ENCODE measurements around the gene PLCL1. TPM values are rescaled to one million over a fixed set of nuclear protein-coding genes. Genes with fewer than 3 reads are reported as not detected.

Gene PLCL1
- polyA plus RNA-seq, 6 donors from 2014 or later = 0.05 to 0.25 (median 0.11) TPM; not detected in 3

DNA sequence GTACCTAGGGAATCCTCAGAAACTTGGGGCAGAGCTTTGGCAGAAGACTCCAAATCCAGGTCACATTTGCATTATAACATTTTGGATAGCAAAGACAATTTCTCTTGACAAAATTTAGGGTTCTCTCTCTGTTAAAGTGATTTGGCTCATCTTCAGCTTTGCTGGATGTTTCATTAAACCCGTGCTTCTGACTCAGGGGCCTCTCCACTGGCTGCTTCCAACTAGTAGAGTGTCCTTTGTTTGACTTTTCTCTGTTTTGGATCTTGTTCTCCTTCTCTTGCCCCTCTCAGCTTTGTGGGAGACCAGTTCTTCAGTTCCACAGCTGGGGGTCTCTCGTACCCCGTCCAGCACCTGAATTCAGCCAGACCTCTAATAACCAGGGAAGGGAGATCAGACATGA, 145.6 kb downstream of the PLCL1 start:
- peaks cover 0 to 7% (median 0%) of the 10 kb centered on the region in 7 donors for H3K9me3 Mint-ChIP-seq
- H3K36me3 Mint-ChIP-seq = no peaks in the 10 kb centered on the region
- peaks cover 0 to 18% (median 0%) of the 10 kb centered on the region in 3 donors for H3K27me3 Mint-ChIP-seq
- no peak for ATAC-seq (ENCODE audit: low read depth in 2 of 2)
- no peaks in the 10 kb centered on the region for H3K4me1 Mint-ChIP-seq
- H3K4me3 Mint-ChIP-seq = no peak overlapping the region
- no peak for DNase-seq
- H3K27ac Mint-ChIP-seq = no peak overlapping the region

DNA sequence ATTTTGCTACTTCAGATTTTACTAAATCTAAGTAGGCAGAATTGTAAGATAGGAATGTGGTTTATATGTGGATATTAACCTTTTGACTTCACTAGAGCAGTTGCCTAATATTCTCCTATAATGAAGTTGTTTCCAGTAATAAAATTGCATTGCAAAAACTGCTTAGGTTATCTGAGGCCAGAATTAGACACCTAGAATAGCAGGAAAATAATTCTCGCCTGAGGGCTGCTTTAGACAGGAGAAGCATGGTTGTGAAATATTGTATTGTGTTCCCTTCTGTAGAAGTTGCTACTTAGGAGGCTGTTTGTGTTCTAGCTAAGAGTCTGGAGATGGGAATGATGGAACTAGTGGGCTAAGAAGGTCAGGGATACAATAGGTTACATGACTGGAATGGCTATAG, 146.3 kb downstream of the PLCL1 start:
- peaks cover 0 to 18% (median 0%) of the 10 kb centered on the region in 3 donors for H3K27me3 Mint-ChIP-seq
- no peaks in the 10 kb centered on the region for H3K4me1 Mint-ChIP-seq
- ATAC-seq (ENCODE audit: low read depth in 2 of 2) = no peak
- no peaks in the 10 kb centered on the region for H3K36me3 Mint-ChIP-seq
- peaks cover 0 to 7% (median 0%) of the 10 kb centered on the region in 7 donors for H3K9me3 Mint-ChIP-seq
- no peak for DNase-seq
- H3K27ac Mint-ChIP-seq = no peak overlapping the region
- H3K4me3 Mint-ChIP-seq = no peak overlapping the region

DNA sequence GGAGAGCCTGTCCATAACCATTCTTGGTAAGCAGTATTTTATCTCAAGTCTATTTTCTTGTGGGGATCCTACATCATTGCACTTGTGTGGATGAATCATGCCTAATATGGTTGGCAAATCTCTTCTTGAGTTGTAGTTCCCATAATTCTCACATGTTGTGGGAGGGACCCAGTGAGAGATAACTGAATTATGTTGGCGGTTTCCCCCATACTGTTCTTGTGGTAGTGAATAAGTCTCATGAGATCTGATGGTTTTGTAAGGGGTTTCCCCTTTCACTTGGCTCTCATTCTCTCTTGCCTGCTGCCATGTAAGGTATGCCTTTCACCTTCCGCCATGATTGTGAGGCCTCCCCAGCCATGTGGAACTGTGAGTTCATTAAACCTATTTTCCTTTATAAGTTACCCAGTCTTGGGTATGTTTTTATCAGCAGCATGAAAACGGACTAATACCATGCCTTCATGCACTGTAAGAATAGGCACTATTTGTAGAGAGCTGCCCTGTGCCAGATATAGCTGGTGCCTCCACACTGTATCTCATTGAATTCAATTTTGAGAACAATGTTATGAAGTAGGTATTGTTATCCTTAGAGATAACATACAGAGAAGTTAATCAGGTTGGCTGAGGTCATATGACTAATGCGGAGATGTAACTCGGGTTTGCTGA, 148.3 kb downstream of the PLCL1 start:
- H3K4me1 Mint-ChIP-seq = no peaks in the 10 kb centered on the region
- no peak overlapping the region for H3K27ac Mint-ChIP-seq
- H3K27me3 Mint-ChIP-seq = peaks cover 0 to 17% (median 0%) of the 10 kb centered on the region in 3 donors
- ATAC-seq (ENCODE audit: low read depth in 2 of 2) (no peak), DNase-seq (no peak)
- no peak overlapping the region for H3K4me3 Mint-ChIP-seq
- H3K9me3 Mint-ChIP-seq = peaks cover 0 to 10% (median 4%) of the 10 kb centered on the region in 7 donors
- H3K36me3 Mint-ChIP-seq = no peaks in the 10 kb centered on the region

DNA sequence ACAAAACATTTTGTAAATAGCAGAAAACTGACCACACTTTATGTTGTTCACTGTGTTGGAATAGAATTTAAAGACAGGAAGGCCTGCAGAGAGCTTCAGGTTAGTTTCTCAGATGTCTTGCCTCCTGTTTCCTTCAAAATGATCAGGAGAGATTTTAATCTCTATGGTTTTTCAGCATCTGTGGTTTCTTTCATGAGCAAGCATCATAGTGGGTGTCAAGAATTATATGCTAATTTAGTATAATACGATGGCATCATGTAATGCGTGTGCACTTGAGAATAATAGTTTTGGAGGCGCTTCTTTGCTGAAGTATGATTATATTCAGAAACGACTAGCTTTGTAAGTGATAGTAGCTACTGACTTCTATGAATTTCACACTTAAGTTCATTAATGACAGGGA, 149.9 kb downstream of the PLCL1 start:
- Mint-ChIP-seq H3K36me3 (no peaks in the 10 kb centered on the region), H3K4me3 (no peak overlapping the region), H3K27ac (no peak overlapping the region), H3K27me3 (peaks cover 0 to 7% (median 0%) of the 10 kb centered on the region in 3 donors), H3K4me1 (no peaks in the 10 kb centered on the region), H3K9me3 (peaks cover 0 to 10% (median 4%) of the 10 kb centered on the region in 7 donors)
- DNase-seq (no peak), ATAC-seq (ENCODE audit: low read depth in 2 of 2) (no peak)

DNA sequence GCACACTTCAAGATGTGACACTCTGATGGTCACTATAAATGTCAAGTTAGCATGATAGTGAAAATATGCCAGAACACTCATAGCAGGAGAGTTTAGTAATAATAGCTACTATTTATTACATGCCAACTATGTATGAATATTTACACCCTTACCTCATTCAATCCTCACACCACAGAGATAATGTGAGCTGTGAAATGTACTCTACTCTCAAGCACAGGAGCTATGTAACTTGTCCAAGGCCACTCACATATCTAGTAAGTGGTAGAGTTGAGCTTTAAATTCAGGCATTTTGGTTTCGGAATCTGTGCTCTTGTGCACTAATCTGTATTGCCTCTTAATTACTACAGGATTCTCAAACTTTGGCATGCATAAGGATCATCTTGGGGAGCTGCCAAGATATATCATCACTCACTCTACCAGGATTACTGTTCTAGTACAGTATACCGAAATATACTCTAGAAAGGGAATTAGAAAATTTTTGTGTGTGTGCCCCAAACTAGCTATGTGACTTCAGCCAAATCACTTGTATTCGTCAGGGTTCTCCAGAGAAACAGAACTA, 154.3 kb downstream of the PLCL1 start:
- Mint-ChIP-seq H3K27me3 (no peaks in the 10 kb centered on the region), H3K4me3 (no peak overlapping the region), H3K27ac (no peak overlapping the region), H3K36me3 (no peaks in the 10 kb centered on the region), H3K4me1 (no peaks in the 10 kb centered on the region), H3K9me3 (peaks cover 0 to 7% (median 5%) of the 10 kb centered on the region in 7 donors)
- ATAC-seq (ENCODE audit: low read depth in 2 of 2) (no peak), DNase-seq (no peak)

DNA sequence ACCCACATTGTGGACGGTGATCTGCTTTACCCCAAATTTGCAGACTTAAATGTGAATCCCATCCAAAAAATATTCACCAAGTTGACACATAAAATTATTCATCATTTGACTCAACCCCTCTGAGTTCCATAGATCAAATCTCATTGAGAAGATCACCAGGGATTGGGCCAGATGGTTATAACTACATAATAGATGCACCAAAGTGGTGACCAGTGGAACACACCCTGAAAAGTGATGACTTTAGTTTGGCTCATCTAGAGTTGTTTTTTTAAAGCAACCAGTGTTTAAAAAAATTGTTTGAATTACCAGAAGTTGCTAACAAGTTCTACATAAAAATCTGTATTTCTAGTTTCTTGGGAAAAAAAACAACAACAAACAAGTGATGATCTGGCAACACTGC, 155.0 kb downstream of the PLCL1 start:
- Mint-ChIP-seq H3K36me3 (no peaks in the 10 kb centered on the region), H3K27ac (no peak overlapping the region), H3K9me3 (peaks cover 0 to 14% (median 5%) of the 10 kb centered on the region in 7 donors), H3K4me3 (no peak overlapping the region), H3K27me3 (no peaks in the 10 kb centered on the region), H3K4me1 (no peaks in the 10 kb centered on the region)
- DNase-seq = no peak
- no peak for ATAC-seq (ENCODE audit: low read depth in 2 of 2)

DNA sequence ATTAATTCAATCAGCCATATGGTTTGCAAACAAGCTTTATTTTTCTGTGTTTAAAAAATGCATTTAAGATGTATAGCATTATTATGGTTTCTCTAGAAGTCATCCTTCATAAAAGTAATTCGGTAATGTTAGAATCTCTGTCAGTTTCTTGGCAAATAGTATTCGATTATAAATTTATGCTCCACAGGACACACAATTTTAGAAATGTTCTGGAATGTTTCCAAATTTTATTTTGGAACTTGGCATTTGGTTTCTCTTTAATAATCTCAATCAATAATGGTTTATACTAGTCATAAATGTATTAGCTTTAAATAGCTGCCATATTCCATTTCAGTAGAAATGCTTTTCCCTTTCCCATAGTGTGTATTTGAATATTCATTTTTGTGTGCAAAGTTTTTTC, 156.4 kb downstream of the PLCL1 start:
- Mint-ChIP-seq H3K9me3 (peaks cover 6 to 28% (median 12%) of the 10 kb centered on the region in 7 donors), H3K36me3 (peaks cover 0 to 10% of the 10 kb centered on the region in 2 donors), H3K27me3 (no peaks in the 10 kb centered on the region), H3K4me1 (no peaks in the 10 kb centered on the region), H3K4me3 (no peak overlapping the region), H3K27ac (no peak overlapping the region)
- ATAC-seq (ENCODE audit: low read depth in 2 of 2) (no peak), DNase-seq (no peak)

DNA sequence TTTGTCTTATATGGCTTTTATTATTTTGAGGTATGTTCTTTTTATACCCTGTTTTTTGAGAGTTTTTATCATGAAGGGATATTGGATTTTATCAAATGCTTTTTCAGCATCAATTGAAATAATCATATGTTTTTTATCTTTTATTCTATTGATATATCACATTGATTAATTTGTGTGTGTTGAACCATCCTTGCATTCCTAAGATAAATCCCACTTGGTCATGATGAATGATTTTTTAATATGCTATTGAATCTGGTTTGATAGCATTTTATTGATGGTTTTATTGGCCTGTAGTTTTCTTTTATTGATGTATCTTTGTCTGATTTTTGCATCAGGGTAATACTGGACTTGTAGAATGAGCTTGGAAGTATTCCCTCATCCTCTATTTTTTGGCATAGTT, 160.3 kb downstream of the PLCL1 start:
- Mint-ChIP-seq H3K9me3 (peaks cover 6 to 32% (median 8%) of the 10 kb centered on the region in 7 donors), H3K4me3 (no peak overlapping the region), H3K4me1 (no peaks in the 10 kb centered on the region), H3K27me3 (no peaks in the 10 kb centered on the region), H3K36me3 (peaks cover 0 to 10% of the 10 kb centered on the region in 2 donors), H3K27ac (no peak overlapping the region)
- ATAC-seq (ENCODE audit: low read depth in 2 of 2) = no peak
- no peak for DNase-seq

DNA sequence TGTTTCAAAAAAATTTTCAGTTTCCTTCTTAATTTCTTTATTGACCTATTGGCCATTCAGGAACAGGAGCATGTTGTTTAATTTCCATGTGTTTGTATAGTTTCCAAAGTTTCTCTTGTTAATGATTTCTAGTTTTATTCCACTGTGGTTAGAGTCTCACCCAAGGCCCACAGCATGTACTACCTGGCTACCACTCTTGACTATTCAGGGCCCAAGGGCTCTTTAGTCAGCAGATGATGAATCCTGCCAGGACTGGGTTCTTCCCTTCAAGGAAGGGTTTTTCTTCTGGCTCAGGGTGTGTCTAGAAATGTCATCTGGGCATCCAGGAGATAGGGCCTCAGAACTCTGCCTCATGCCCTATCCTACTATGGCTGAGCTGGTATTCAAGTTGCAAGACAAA, 161.4 kb downstream of the PLCL1 start:
- Mint-ChIP-seq H3K36me3 (peaks cover 0 to 10% of the 10 kb centered on the region in 2 donors), H3K27me3 (no peaks in the 10 kb centered on the region), H3K4me3 (no peak overlapping the region), H3K9me3 (peaks cover 6 to 32% (median 8%) of the 10 kb centered on the region in 7 donors), H3K27ac (no peak overlapping the region), H3K4me1 (no peaks in the 10 kb centered on the region)
- ATAC-seq (ENCODE audit: low read depth in 2 of 2) (no peak), DNase-seq (no peak)

DNA sequence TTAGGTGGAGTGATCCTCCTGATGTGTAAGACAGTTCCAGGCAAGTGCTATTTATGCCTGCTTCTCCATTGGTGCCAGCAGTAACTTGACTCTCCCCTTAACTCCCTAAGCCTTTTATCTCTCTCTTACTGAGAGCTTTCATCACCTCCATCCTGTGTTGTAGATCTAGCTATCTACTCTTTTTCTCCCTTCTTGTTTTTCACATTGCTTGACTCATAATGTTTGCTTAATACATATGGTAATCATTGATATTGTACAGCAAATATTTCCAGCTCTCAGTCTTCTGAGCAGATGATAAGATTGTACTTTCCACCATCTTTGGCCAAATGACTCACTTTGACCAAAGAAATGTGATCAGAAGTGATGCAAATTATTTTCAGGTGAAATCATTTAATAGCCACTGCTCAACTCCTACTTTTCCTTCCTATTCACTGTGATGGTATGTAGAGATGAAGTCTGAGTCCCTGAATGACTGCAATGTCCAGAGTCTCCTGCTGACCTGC, 165.0 kb downstream of the PLCL1 start:
- no peak overlapping the region for H3K27ac Mint-ChIP-seq
- ATAC-seq (ENCODE audit: low read depth in 2 of 2) (no peak), DNase-seq (no peak)
- no peaks in the 10 kb centered on the region for H3K4me1 Mint-ChIP-seq
- H3K4me3 Mint-ChIP-seq = no peak overlapping the region
- peaks cover 7 to 18% (median 10%) of the 10 kb centered on the region in 7 donors for H3K9me3 Mint-ChIP-seq
- H3K36me3 Mint-ChIP-seq = peaks cover 0 to 10% of the 10 kb centered on the region in 2 donors
- no peaks in the 10 kb centered on the region for H3K27me3 Mint-ChIP-seq

DNA sequence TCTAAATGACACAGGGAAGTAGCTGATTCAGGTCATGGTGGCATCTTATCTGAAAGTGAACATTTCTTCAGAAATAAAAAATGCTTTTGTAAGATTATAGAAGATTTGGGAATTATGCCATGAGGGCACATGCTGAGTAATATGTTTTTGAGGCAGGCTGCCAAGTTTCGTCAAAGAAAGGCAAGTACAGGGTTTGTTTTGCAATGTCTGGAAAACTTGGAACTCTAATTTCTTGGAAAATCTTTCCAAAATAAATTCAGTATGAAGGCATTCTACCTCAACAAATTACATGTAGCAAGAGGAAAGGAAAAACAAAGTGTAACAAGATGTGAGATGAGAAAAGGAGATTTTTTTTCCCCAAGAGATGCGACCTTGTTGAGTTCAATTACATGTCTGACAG, 167.7 kb downstream of the PLCL1 start:
- no peak overlapping the region for H3K27ac Mint-ChIP-seq
- peaks cover 0 to 10% (median 2%) of the 10 kb centered on the region in 7 donors for H3K9me3 Mint-ChIP-seq
- DNase-seq (no peak), ATAC-seq (ENCODE audit: low read depth in 2 of 2) (no peak)
- peaks cover 0 to 5% (median 0%) of the 10 kb centered on the region in 3 donors for H3K27me3 Mint-ChIP-seq
- no peaks in the 10 kb centered on the region for H3K4me1 Mint-ChIP-seq
- H3K36me3 Mint-ChIP-seq = no peaks in the 10 kb centered on the region
- no peak overlapping the region for H3K4me3 Mint-ChIP-seq

DNA sequence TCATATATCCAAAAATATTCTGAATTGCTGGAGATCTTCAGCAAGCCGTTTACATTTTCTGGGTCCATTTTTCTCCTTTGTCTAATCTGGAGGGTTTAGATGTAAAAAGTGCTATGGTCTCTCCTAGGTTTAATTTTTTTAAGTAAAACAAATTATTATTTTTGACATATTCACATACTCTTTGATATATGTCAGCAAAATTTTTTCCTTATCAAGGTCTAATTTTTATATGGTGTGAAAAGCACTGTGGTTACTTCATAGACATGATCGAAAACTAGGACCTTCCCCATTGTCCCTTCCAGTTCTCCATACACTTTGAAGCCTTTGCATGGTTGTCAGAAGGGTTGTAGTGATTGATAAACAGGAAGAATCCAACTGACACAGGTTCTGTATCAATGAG, 168.2 kb downstream of the PLCL1 start:
- Mint-ChIP-seq H3K27me3 (peaks cover 0 to 5% (median 0%) of the 10 kb centered on the region in 3 donors), H3K9me3 (peaks cover 0 to 10% (median 2%) of the 10 kb centered on the region in 7 donors), H3K4me3 (no peak overlapping the region), H3K36me3 (no peaks in the 10 kb centered on the region), H3K27ac (no peak overlapping the region), H3K4me1 (no peaks in the 10 kb centered on the region)
- no peak for DNase-seq
- no peak for ATAC-seq (ENCODE audit: low read depth in 2 of 2)

DNA sequence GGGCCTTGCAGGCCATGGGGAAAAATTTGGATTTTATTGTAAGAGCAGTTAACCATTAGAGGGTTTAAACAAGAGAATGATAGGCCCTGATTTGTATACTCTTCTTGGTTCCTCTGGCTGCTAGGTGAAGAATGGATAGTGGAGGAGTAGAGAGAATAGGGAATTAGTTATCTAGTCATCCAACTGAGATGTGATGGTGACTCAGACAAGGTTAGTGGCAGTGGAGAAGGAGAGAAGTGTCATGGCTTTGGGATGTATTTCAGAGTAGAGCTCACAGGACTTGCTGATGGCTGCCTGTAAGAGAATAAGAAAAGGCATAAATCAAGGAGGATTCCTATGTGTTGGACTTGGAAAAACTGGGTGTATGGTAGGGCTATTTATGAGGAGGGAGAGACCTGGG, 169.4 kb downstream of the PLCL1 start:
- ATAC-seq (ENCODE audit: low read depth in 2 of 2) (no peak), DNase-seq (no peak)
- no peak overlapping the region for H3K4me3 Mint-ChIP-seq
- peaks cover 0 to 10% (median 2%) of the 10 kb centered on the region in 7 donors for H3K9me3 Mint-ChIP-seq
- H3K27ac Mint-ChIP-seq = no peak overlapping the region
- H3K36me3 Mint-ChIP-seq = no peaks in the 10 kb centered on the region
- H3K4me1 Mint-ChIP-seq = no peaks in the 10 kb centered on the region
- peaks cover 0 to 5% (median 0%) of the 10 kb centered on the region in 3 donors for H3K27me3 Mint-ChIP-seq

DNA sequence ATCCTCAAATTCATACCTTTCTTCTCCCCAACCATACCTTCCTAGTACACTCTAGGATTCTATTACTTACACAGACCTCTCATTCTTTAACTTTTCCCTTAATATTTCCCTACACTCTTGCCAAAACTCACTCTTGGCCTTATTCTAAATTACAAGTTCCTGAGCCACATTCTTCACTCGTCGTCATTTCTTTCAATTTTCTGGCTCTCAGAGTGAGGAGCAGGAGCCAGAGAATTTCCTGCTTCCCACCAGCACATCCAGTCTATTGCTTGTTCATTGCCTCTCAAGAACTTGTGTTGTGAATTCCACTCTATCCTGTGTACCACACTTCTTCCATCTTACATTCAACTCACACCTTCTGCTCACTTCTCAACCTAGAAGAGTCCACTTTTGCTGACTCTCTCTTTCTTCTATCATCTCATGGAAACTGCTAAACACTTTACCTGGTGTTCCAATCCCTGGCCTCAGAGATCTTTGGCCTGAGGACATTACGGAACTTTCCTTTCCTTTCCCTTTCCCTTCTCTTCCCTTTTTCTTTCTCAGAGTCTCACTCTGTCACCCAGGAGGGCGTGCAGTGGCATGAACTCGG, 171.6 kb downstream of the PLCL1 start:
- Mint-ChIP-seq H3K4me1 (no peaks in the 10 kb centered on the region), H3K9me3 (peaks cover 0 to 10% (median 2%) of the 10 kb centered on the region in 7 donors), H3K36me3 (no peaks in the 10 kb centered on the region), H3K27ac (no peak overlapping the region), H3K4me3 (no peak overlapping the region), H3K27me3 (peaks cover 0 to 5% (median 0%) of the 10 kb centered on the region in 3 donors)
- DNase-seq (no peak), ATAC-seq (ENCODE audit: low read depth in 2 of 2) (no peak)
